Neural cell (in vitro differentiated cells): ENCODE data around the gene DAG1. TPM values are rescaled to one million over a fixed set of nuclear protein-coding genes. Genes with fewer than 3 reads are reported as not detected.

ENCODE experiments used
- H2AFZ ChIP-seq: fragments of 200-600, 300-800 bp; sonication (generic), shearing (Covaris generic); 2 replicates; pipeline ENCODE4 v1.6.0; 2014; ENCODE audit warnings: low read depth, mild to moderate bottlenecking, antibody characterized with exemption, low read length, moderate library complexity
- H3F3A ChIP-seq: fragments of 200-600 bp; shearing (Covaris generic); 2 replicates; pipeline ENCODE4 v1.6.1; 2016; ENCODE audit warnings: mild to moderate bottlenecking, moderate library complexity, mixed read lengths, antibody characterized with exemption, low read length; ENCODE audit not compliant: insufficient read depth, poor library complexity, severe bottlenecking
- H3K27ac ChIP-seq: fragments of 200-600, 300-800 bp; sonication (generic), shearing (Covaris generic); 2 replicates; pipeline ENCODE4 v1.5.1; 2014; ENCODE audit warnings: mild to moderate bottlenecking, low read length, moderate library complexity
- H3K27me3 ChIP-seq: fragments of 300-800, 200-600 bp; sonication (generic), shearing (Covaris generic); 2 replicates; pipeline ENCODE4 v1.6.0; 2014; ENCODE audit warnings: mild to moderate bottlenecking, low read depth, low read length, moderate library complexity; ENCODE audit not compliant: insufficient read depth
- H3K36me3 ChIP-seq: fragments of 300-800, 200-600 bp; sonication (generic), shearing (Covaris generic); 2 replicates; pipeline ENCODE4 v1.5.1; 2014; ENCODE audit warnings: mild to moderate bottlenecking, antibody characterized with exemption, low read length, moderate library complexity; ENCODE audit not compliant: insufficient read depth
- H3K4me2 ChIP-seq: fragments of 300-800, 200-600 bp; sonication (generic), shearing (Covaris generic); 2 replicates; pipeline ENCODE4 v1.6.0; 2014; ENCODE audit warnings: mild to moderate bottlenecking, low read length
- H3K4me3 ChIP-seq: fragments of 300-800, 200-600 bp; sonication (generic), shearing (Covaris generic); 2 replicates; pipeline ENCODE4 v1.5.1; 2014; ENCODE audit warnings: mild to moderate bottlenecking, low read length, moderate library complexity
- H3K79me2 ChIP-seq: fragments of 200-600 bp; shearing (Covaris generic); replicated peaks from 2 replicates; pipeline ENCODE4 v1.6.0; 2014; ENCODE audit warnings: mild to moderate bottlenecking, low read length, moderate library complexity; ENCODE audit not compliant: insufficient read depth
- H3K9ac ChIP-seq: fragments of 300-800, 200-600 bp; sonication (generic), shearing (Covaris generic); 2 replicates; pipeline ENCODE4 v1.6.1; 2016; ENCODE audit warnings: mild to moderate bottlenecking, low read length, mixed read lengths
- H3K9me2 ChIP-seq: fragments of 200-600 bp; shearing (Covaris generic); 2 replicates; pipeline ENCODE4 v1.6.1; 2016; ENCODE audit warnings: mild to moderate bottlenecking, low read length, mixed read lengths; ENCODE audit not compliant: insufficient read depth
- H3K9me3 ChIP-seq: fragments of 200-600, 300-800 bp; sonication (generic), shearing (Covaris generic); 2 replicates; pipeline ENCODE4 v1.6.1; 2016; ENCODE audit warnings: mild to moderate bottlenecking, mixed run types, low read length, moderate library complexity, mixed read lengths
- H4K20me1 ChIP-seq: fragments of 200-600 bp; shearing (Covaris generic); 2 replicates; pipeline ENCODE4 v1.6.1; 2016; ENCODE audit warnings: mild to moderate bottlenecking, mixed run types; ENCODE audit not compliant: insufficient read depth
- CTCF ChIP-seq: fragments of 450-650 bp; IDR thresholded peaks from 2 replicates; pipeline ENCODE4 v1.5.1; 2014; ENCODE audit warnings: antibody characterized with exemption, mild to moderate bottlenecking, moderate library complexity; ENCODE audit not compliant: poor library complexity, severe bottlenecking
- EP300 ChIP-seq: fragments of 450-650 bp; conservative IDR thresholded peaks from 2 replicates; pipeline ENCODE4 v1.6.1; 2014; ENCODE audit warnings: antibody characterized with exemption, mild to moderate bottlenecking, moderate library complexity; ENCODE audit not compliant: poor library complexity, severe bottlenecking
- EZH2 ChIP-seq: fragments of 200-600, 300-800 bp; shearing (Covaris generic), sonication (generic); IDR thresholded peaks from 2 replicates; pipeline ENCODE4 v1.6.1; 2014; ENCODE audit warnings: antibody characterized with exemption, low read length, borderline replicate concordance, mild to moderate bottlenecking; ENCODE audit not compliant: insufficient read depth, poor library complexity, severe bottlenecking
- MXI1 ChIP-seq: fragments of 450-650 bp; conservative IDR thresholded peaks from 2 replicates; pipeline ENCODE4 v1.6.1; 2014; ENCODE audit warnings: antibody characterized with exemption, mild to moderate bottlenecking; ENCODE audit not compliant: poor library complexity, severe bottlenecking
- POLR2AphosphoS5 ChIP-seq: IDR thresholded peaks from 2 replicates; pipeline ENCODE4 v1.6.1; 2012
- RAD21 ChIP-seq: fragments of 450-650 bp; conservative IDR thresholded peaks from 2 replicates; pipeline ENCODE4 v1.6.1; 2014; ENCODE audit warnings: antibody characterized with exemption, mild to moderate bottlenecking, moderate library complexity
- REST ChIP-seq: IDR thresholded peaks from 2 replicates; pipeline ENCODE4 v1.6.1; 2012; ENCODE audit warnings: borderline replicate concordance
- SMC3 ChIP-seq: fragments of 450-650 bp; conservative IDR thresholded peaks from 2 replicates; pipeline ENCODE4 v1.6.1; 2014; ENCODE audit warnings: antibody characterized with exemption, mild to moderate bottlenecking, moderate library complexity; ENCODE audit not compliant: poor library complexity
- TAF1 ChIP-seq: IDR thresholded peaks from 2 replicates; pipeline ENCODE4 v1.6.1; 2012; ENCODE audit warnings: low read depth
- polyA plus RNA-seq: library from polyadenylated mRNA; depleted of rRNA; stranded (reverse); fragments of >200 nt; gene quantifications from 2 replicates; pipeline ENCODE4 v1.2.3, GENCODE V29; 2014

Gene DAG1
- polyA plus RNA-seq, 1 donor from 2014 or later, result 14.3 TPM

GRCh38 chr3:49566312-49566711, 96.2 kb downstream of the DAG1 start:
- H4K20me1 ChIP-seq, result peaks cover 7% of the 10 kb centered on the region
- no peak overlapping the region for H2AFZ ChIP-seq
- H3K9ac ChIP-seq, result no peak overlapping the region
- H3K36me3 ChIP-seq, result no peaks in the 10 kb centered on the region
- TF ChIP-seq RAD21, result no peak
- TF ChIP-seq EZH2, result no peak
- no peak for TF ChIP-seq TAF1
- TF ChIP-seq SMC3, result no peak
- no peak for TF ChIP-seq MXI1
- TF ChIP-seq REST, result no peak
- TF ChIP-seq CTCF, result no peak
- TF ChIP-seq POLR2AphosphoS5, result no peak
- TF ChIP-seq EP300, result no peak
- peaks cover 39% of the 10 kb centered on the region for H3K79me2 ChIP-seq
- no peak overlapping the region for H3K4me2 ChIP-seq
- no peak overlapping the region for H3K27ac ChIP-seq
- H3K27me3 ChIP-seq, result no peaks in the 10 kb centered on the region
- no peaks in the 10 kb centered on the region for H3F3A ChIP-seq
- H3K9me3 ChIP-seq, result no peaks in the 10 kb centered on the region
- H3K9me2 ChIP-seq, result no peaks in the 10 kb centered on the region
- H3K4me3 ChIP-seq, result no peak overlapping the region

GRCh38 chr3:49567406-49567805, 97.3 kb downstream of the DAG1 start:
- Histone ChIP-seq H3K9me2 (no peaks in the 10 kb centered on the region), H3K9ac (no peak overlapping the region), H3K9me3 (no peaks in the 10 kb centered on the region), H3K27ac (no peak overlapping the region), H3K79me2 (peaks cover 29% of the 10 kb centered on the region), H2AFZ (no peak overlapping the region), H3K4me3 (no peak overlapping the region), H3F3A (no peaks in the 10 kb centered on the region), H4K20me1 (peaks cover 7% of the 10 kb centered on the region), H3K36me3 (no peaks in the 10 kb centered on the region), H3K27me3 (no peaks in the 10 kb centered on the region), H3K4me2 (no peak overlapping the region)
- TF ChIP-seq EZH2, result no peak

- Histone ChIP-seq H3K9me3 (no peaks in the 10 kb centered on the region), H3K9ac (no peak overlapping the region), H3K27ac (no peak overlapping the region), H2AFZ (no peak overlapping the region), H3K27me3 (no peaks in the 10 kb centered on the region), H3K36me3 (no peaks in the 10 kb centered on the region), H4K20me1 (peaks cover 4% of the 10 kb centered on the region), H3F3A (no peaks in the 10 kb centered on the region), H3K79me2 (peaks cover 20% of the 10 kb centered on the region), H3K4me3 (no peak overlapping the region), H3K9me2 (no peaks in the 10 kb centered on the region), H3K4me2 (no peak overlapping the region)
- TF ChIP-seq TAF1 (no peak), CTCF (no peak), POLR2AphosphoS5 (no peak), RAD21 (no peak), MXI1 (no peak), EP300 (no peak), REST (no peak), SMC3 (no peak), EZH2 (no peak)
Observed at GRCh38 chr3:49568965-49569364, 98.9 kb downstream of the DAG1 start.
